Pulmonary artery endothelial cell (primary cell): ENCODE data around the gene RAPH1. TPM values are rescaled to one million over a fixed set of nuclear protein-coding genes. Genes with fewer than 3 reads are reported as not detected.

Experiments used
- DNase-seq: peaks from one replicate; pipeline ENCODE4 v3.0.0-alpha.2; 2011; ENCODE audit warnings: low read depth, low spot score
- total RNA-seq: library from RNA; depleted of rRNA; stranded (reverse); fragments of >200 nt; gene quantifications from 2 replicates; pipeline ENCODE4 v1.2.3, GENCODE V29; 2014

The RAPH1 gene
- total RNA-seq, 1 donor from 2014 or later: 43.1 TPM

DNA sequence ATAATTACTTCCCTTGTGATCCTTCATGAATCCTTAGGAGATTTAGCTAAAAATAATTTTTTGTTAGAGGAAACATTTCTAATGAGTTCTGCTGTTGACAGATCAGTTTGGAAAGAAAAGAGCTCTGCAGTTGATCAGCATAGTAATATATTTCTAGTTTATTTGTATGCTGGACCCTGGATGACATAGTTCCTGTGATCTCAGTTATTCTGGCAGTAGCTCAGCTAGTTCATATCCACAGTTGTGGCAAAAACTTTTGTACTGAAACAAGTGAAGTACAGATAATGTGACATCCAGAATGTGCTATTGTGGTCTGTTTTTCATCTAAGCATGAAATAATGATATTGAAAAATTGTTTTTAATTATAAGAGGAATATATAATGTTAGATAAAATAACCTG, 173.2 kb downstream of the RAPH1 start:
- no peak for DNase-seq

DNA sequence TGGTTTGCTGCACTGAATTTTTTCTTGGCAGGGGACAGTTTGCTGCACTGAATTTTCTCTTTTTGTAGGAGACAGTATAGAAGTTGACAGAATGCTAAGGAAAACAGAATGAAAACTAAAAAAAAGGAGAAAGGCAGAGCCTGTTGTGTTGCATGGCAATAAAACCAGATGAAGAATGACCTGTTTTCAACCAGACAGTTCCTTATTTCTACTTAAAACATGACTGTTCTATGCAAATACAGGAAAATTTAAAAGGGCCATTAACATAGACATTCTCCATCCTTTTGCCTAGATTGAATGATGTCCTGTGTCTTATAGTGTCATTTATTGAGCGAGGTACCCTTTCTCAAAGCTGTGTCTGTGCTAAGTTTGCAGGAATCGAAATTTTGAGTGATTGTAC, 173.6 kb downstream of the RAPH1 start:
- DNase-seq: no peak

DNA sequence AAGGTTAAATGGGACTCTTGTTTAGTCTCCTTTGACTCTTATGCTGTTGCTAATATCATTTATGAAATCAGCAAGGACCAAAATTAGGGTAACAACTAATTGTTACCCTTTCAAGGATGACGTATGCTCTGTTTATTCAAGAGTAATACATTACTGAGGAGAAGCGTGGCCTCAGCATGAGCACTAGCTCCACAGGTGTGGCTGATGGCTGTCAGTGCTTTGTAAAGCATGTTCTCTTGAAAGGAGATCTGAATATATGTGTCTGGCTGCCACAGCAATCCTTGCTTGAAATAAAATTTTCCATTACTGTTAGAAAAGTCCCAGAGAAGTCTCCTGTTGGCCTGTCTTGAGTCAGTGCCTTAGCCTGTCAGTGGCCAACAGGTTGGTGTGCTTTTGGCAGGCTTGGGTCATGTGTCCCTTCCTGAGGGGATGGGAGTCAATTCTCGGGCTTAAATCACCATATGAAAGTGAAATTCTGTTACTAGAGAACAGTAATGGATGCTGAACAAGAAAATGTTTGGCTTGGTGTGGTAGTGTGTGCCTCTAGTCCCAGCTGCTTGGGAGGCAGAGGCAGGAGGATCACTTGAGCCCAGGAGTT, 174.2 kb downstream of the RAPH1 start:
- no peak for DNase-seq

DNA sequence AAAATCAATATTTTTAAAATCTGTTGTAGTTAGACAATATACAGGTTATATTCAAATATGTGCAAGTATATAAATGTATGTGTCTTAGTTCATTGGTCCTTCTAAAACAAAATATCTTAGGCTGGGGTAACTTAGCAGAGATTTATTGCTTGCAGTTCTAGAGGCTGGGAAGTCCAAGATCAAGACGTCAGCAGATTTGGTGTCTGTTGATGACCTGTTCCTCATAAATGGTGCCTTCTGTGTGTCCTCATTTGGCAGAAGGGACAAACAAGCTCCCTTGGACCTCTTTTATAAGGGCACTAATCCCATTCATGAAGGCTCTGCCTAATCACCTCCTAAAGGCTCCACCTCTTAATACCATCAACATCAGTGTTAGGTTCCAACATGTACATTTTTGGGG, 175.7 kb downstream of the RAPH1 start:
- DNase-seq: no peak

DNA sequence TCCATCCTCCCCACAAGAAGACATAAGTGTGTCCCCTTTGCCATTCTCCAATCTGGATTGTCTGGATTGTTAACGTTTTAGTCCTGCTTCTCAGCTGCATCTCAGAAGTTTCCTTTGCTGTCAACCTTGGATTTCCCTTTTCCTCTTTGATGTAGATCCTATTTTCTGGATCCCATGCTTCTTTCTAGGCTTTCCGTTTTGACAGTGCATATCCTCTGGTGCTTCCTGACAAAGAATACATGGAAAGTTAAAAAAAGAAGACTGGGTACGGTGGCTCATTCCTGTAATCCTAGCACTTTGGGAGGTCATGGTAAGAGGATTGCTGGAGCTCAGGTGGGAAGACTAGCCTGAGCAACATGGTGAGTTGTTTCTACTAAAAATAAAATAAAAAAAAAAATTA, 180.1 kb downstream of the RAPH1 start:
- no peak for DNase-seq

DNA sequence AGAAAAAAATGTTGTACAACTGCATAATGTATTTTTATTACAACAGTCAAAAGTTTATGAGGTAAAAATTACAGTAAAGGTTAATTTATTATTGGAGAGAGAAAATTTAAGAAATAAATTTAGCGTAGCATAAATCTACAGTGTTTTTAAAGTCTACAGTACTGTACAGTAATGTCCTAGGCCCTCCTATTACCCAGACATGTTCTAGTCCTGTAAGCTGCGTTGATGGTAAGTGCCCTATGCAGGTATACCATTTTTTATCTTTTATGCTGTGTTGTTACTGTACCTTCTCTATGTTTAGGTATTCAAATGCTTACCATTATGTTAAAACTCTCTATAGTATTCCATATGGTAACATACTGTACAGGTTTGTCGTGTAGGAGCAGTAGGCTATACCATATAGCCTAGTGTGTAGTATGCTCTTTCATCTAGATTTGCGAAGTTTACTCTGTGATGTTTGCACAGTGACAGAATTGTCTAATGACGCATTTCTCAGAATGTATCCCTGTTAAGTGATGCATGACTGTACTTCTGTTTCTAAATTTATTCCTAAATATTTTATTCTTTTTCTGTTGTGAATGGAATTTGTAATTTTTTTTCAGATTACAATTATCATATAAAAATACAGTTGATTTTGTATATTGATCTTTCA, 182.4 kb downstream of the RAPH1 start:
- no peak for DNase-seq

DNA sequence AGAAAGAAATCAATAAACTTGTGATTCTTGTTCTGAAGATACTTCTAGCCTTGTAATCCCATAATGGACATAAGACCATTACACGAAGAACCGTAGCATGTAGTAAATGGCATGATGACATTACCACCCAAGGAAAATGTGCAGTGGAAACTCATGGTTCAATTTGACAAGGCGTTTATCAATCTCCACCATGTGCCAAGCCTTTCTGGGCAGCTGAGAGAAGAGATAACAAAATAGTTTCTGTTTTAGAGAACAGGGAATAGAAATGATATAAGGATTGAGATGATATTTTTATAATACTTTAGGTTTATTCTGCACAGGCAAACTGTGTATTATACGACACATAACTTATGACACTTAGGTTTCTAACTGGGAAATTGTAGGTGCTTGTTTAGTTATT, 187.7 kb downstream of the RAPH1 start:
- no peak for DNase-seq

DNA sequence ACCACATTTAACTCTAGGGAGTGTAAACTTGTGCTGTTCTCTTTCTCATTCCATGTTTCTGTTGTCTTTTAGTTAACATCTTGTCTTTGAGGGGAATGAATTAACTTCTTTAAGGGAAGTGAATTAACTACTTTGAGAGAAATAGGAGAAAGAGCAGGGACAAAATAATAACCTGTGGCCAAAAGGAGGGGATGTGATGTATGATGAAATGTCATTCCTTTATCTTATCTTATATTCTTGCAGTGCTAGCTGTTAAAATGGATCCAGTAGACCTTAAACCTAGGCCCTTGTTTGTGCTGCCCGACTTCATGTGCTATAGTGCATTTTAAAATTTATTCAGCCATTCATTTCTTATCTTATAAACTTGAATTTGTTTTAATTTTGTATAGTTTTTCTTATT, 188.5 kb downstream of the RAPH1 start:
- DNase-seq: no peak

DNA sequence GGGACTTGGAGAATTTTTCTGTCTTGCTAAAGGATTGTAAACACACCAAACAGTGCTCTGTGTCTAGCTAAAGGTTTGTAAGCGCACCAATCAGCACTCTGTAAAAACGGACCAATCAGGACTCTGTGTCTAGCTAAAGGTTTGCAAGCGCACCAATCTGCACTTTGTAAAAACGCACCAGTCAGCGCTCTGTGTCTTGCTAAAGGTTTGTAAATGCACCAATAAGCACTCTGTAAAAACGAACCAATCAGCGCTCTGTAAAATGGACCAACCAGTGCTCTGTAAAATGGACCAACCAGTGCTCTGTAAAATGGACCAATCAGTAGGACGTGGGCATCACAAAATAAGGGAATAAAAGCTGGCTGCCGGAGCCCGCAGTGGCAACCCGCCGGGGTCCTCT, 190.4 kb downstream of the RAPH1 start:
- no peak for DNase-seq

Other genes starting within 250 kb of the RAPH1 start
- 30.3 and 42.2 TPM in 2 replicates for gene ABI2, start 206.9 kb downstream of the RAPH1 start, total RNA-seq
- gene CD28, start 171.3 kb upstream of the RAPH1 start, total RNA-seq: 0.07 TPM in 2 replicates